Measurements from ENCODE around the gene SPDEF. TPM values are rescaled to one million over a fixed set of nuclear protein-coding genes. Genes with fewer than 3 reads are reported as not detected.

SPDEF gene
- total and polyA plus RNA-seq, 2 of the 13 experiments (the other 11 are each of a cell fraction or from before 2014, with no cell fraction given) = not detected

DNA sequence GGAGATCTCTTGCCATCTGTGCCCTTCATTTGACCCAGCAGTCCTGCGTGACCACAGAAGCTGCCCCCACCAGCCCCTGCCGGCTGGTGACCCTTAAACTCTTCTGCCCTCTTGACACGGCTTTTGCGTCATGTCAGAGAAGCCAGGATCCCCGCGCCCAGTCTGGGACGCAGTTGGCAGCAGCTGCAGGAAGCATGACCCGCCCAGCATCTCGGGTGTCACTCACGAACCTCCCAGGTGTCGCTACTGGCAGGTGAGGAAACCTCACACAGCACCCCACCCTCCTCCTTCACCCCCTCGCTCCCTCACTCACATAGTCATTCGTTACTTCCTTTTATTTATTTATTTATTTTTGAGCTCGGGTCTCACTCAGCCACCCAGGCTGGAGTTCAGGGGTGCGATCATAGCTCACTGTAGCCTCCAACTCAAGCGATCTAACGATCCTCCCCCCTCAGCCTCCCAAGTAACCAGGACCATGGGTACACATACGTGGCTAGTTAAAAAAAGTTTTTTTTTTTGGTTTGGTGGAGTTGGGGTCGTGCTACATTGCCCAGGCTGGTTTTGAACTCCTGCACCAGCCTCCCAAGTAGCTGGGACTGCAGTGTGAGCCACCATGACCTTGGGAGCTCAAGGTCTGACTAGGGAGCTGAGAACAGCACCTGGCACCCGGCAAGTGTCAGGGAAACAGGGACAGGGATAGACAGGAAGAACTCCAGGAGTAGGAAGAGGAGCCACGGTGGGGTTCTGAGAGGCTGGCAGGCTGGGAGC is 14.1 kb upstream of the SPDEF start:
- Histone ChIP-seq H3K4me2 (ENCODE audit: low read depth, low read length) (peak overlapping the region; percentile 64), H3K36me3 (replicated peaks in 1 of 2; ENCODE audit: control insufficient read depth in 1 of 2, insufficient read depth in 2 of 2, low read length in 2 of 2) (no peaks in the 10 kb centered on the region), H3K4me3 (replicated peaks in 1 of 3; ENCODE audit: insufficient read depth in 1 of 3, low read depth in 2 of 3, low read length in 3 of 3) (peak overlapping the region in 1 of 3 experiments; percentile 25; a peak in 1 of 6 replicates), H3K9me3 (ENCODE audit: low read length) (no peaks in the 10 kb centered on the region), H3K9ac (ENCODE audit: insufficient read depth, low read depth, low read length) (no peak overlapping the region), H3K27ac (ENCODE audit: extremely low read length, insufficient read depth, low read length) (no peak overlapping the region), H3K27me3 (ENCODE audit: control insufficient read depth in 1 of 2, insufficient read depth in 2 of 2, low read length in 2 of 2) (peaks cover 1 to 17% of the 10 kb centered on the region in 2 experiments; a peak in 4 of 5 replicates), H2AFZ (ENCODE audit: low read length) (peak overlapping the region; percentile 48), H3K4me1 (ENCODE audit: insufficient read depth, low read length) (peaks cover 61% of the 10 kb centered on the region), H3K79me2 (ENCODE audit: insufficient read depth, low read length) (no peaks in the 10 kb centered on the region), H4K20me1 (ENCODE audit: insufficient read depth, low read length) (no peaks in the 10 kb centered on the region)
- intact Hi-C loops (cut with micrococcal nuclease; ENCODE audit: unreplicated experiment) = no loop called here
- POLR2A ChIA-PET = no interaction called here
- CTCF ChIA-PET (ENCODE audit: low intra/inter-chr PET ratio, low total read pairs) = no interaction called here
- WGBS (ENCODE audit: low lambda C conversion rate) = 53% methylated on average over 21 of the region's 21 CpGs
- FAIRE-seq = no peak
- in situ Hi-C loops (cut with HindIII; ENCODE audit: extremely low pct_ligation_motif_present, low pct_unique_long_range_greater_than_20kb) = no loop called here
- DNase-seq (ENCODE audit: low spot score) = no peak
- no peak for ATAC-seq
- BruUV-seq (replicated peaks) = no TSS peak
- TF ChIP-seq ZNF207 (IDR thresholded peaks at IDR 0.05; ENCODE audit: borderline replicate concordance) = no peak
- no peak for TF ChIP-seq PAF1 (CRISPR knock-in tag; IDR thresholded peaks at IDR 0.05)
- TF ChIP-seq ZNF883 (CRISPR knock-in tag; IDR thresholded peaks at IDR 0.05; ENCODE audit: not compliant biosample characterization) = peak; percentile 22
- no peak for TF ChIP-seq ZNF569 (CRISPR knock-in tag; IDR thresholded peaks at IDR 0.05; ENCODE audit: borderline replicate concordance)
- TF ChIP-seq ZNF274 (CRISPR knock-in tag; IDR thresholded peaks at IDR 0.05) = 0 out of 2 replicates have a peak, but pooled peaks have one; percentile 23
- no peak for TF ChIP-seq ZMYM4 (CRISPR knock-in tag; IDR thresholded peaks at IDR 0.05)
- TF ChIP-seq ZNF766 (CRISPR knock-in tag; IDR thresholded peaks at IDR 0.05; ENCODE audit: borderline replicate concordance) = no peak
- no peak for TF ChIP-seq PAWR (CRISPR knock-in tag; IDR thresholded peaks at IDR 0.05; ENCODE audit: borderline replicate concordance)
- TF ChIP-seq SALL1 (CRISPR knock-in tag; IDR thresholded peaks at IDR 0.05) = 0 out of 2 replicates have a peak, but pooled peaks have one; percentile 11
- peak; percentile 98 for TF ChIP-seq ZNF121 (CRISPR knock-in tag; IDR thresholded peaks at IDR 0.05)
- 0 out of 2 replicates have a peak, but pooled peaks have one; percentile 24 for TF ChIP-seq ZNF616 (CRISPR knock-in tag; IDR thresholded peaks at IDR 0.05; ENCODE audit: low read depth)
- TF ChIP-seq, protein P1, sequence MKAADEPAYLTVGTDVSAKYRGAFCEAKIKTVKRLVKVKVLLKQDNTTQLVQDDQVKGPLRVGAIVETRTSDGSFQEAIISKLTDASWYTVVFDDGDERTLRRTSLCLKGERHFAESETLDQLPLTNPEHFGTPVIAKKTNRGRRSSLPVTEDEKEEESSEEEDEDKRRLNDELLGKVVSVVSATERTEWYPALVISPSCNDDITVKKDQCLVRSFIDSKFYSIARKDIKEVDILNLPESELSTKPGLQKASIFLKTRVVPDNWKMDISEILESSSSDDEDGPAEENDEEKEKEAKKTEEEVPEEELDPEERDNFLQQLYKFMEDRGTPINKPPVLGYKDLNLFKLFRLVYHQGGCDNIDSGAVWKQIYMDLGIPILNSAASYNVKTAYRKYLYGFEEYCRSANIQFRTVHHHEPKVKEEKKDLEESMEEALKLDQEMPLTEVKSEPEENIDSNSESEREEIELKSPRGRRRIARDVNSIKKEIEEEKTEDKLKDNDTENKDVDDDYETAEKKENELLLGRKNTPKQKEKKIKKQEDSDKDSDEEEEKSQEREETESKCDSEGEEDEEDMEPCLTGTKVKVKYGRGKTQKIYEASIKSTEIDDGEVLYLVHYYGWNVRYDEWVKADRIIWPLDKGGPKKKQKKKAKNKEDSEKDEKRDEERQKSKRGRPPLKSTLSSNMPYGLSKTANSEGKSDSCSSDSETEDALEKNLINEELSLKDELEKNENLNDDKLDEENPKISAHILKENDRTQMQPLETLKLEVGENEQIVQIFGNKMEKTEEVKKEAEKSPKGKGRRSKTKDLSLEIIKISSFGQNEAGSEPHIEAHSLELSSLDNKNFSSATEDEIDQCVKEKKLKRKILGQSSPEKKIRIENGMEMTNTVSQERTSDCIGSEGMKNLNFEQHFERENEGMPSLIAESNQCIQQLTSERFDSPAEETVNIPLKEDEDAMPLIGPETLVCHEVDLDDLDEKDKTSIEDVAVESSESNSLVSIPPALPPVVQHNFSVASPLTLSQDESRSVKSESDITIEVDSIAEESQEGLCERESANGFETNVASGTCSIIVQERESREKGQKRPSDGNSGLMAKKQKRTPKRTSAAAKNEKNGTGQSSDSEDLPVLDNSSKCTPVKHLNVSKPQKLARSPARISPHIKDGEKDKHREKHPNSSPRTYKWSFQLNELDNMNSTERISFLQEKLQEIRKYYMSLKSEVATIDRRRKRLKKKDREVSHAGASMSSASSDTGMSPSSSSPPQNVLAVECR (CRISPR knock-in tag; IDR thresholded peaks at IDR 0.05; ENCODE audit: borderline replicate concordance) = 0 out of 2 replicates have a peak, but pooled peaks have one; percentile 13
- TF ChIP-seq MTA3 (CRISPR knock-in tag; IDR thresholded peaks at IDR 0.05) = no peak
- TF ChIP-seq, protein P2, sequence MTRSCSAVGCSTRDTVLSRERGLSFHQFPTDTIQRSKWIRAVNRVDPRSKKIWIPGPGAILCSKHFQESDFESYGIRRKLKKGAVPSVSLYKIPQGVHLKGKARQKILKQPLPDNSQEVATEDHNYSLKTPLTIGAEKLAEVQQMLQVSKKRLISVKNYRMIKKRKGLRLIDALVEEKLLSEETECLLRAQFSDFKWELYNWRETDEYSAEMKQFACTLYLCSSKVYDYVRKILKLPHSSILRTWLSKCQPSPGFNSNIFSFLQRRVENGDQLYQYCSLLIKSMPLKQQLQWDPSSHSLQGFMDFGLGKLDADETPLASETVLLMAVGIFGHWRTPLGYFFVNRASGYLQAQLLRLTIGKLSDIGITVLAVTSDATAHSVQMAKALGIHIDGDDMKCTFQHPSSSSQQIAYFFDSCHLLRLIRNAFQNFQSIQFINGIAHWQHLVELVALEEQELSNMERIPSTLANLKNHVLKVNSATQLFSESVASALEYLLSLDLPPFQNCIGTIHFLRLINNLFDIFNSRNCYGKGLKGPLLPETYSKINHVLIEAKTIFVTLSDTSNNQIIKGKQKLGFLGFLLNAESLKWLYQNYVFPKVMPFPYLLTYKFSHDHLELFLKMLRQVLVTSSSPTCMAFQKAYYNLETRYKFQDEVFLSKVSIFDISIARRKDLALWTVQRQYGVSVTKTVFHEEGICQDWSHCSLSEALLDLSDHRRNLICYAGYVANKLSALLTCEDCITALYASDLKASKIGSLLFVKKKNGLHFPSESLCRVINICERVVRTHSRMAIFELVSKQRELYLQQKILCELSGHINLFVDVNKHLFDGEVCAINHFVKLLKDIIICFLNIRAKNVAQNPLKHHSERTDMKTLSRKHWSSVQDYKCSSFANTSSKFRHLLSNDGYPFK (CRISPR knock-in tag; IDR thresholded peaks at IDR 0.05; ENCODE audit: borderline replicate concordance) = 0 out of 2 replicates have a peak, but pooled peaks have one; percentile 0

Data from HepG2 (cell line).